Left cardiac atrium (tissue), 4 donors: ENCODE results near the gene OOSP3. TPM values are rescaled to one million over a fixed set of nuclear protein-coding genes. Genes with fewer than 3 reads are reported as not detected.

Experiments
- ATAC-seq, 2 donors: fragments of 200-7000 bp; cut with Tn5 transposase; one replicate each; pipeline ENCODE4 v1.9.1; 2020; ENCODE audit warnings: mild to moderate bottlenecking in 2 of 2, moderate library complexity in 2 of 2
- DNase-seq: peaks from one replicate; pipeline ENCODE4 v3.0.0-alpha.2; 2020
- intact Hi-C, 2 donors: fragments of 100-400 bp; cut with DNase I; formaldehyde crosslinking; loops; one replicate each; pipeline versions ENCODE4 v1.14.1 to v1.15.1; 2022 to 2023
- total RNA-seq, 2 donors: library from RNA; stranded (reverse); fragmentation: NEBNext Ultra II Directional; extraction: Animal tissue kit (Norgen Biotek cat#: 25700); gene quantifications; one replicate each; pipeline ENCODE4 v1.2.1, GENCODE V29; 2021
- donor health status: DM: no; HTN: yes; CAD: no.
- donor health status: DM: no; HTN: yes; CAD: no; lungs with severe emphysema.
- donor health status: DM: yes; HTN: yes; CAD: no.
- donor health status: Dilated cardiomyopathy.

Gene OOSP3
- total RNA-seq, 2 donors from 2014 or later = not detected

DNA sequence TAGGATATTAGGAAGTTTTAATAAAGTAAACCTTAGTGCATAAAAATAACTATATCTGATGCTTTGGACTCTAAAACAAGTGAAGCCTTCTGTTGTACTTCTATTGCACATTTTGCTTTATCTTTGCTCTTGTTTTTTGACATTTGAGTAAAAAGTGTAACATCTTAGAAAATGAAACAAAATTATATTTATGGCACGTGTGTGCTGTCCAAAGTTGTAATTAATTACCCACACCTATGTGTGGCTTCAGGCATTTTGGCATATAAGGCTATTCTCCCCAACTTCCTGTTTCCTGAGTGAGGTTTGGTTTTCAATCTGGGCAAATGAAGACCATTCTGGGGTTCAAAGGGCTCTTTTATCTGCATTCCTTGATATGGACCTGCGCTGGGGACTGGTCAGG is 59.5 kb downstream of the OOSP3 start, which contains the start of gene OOSP1:
Gene OOSP1, plus strand, starts transcription at position 301 of the 400 bp plus-strand sequence. Its CDS starts 23 bp downstream, at position 324.
- intact Hi-C loops = no loop called here
- ATAC-seq = no peak
- no peak for DNase-seq

DNA sequence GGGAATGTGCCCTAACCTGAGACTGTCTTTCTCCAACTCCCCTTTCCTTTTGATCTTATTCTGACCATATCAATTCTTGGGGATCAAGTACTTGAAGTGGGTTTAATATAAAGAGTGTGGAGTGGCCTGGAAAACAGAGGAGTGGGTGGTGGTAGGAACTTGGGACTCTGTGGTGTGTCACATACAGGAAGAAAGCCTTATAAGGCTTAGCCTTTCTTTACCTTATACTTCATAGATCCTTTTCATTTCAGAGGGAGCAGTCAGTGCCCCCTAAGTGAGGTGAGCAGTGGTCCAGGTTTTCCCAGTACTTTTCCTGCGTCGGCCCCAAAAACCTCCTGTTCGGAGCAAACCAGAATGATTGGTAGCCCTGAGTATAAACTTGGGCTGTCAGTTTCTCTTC is 60.1 kb downstream of the OOSP3 start:
- ATAC-seq = no peak
- intact Hi-C loops = no loop called here
- DNase-seq = no peak

DNA sequence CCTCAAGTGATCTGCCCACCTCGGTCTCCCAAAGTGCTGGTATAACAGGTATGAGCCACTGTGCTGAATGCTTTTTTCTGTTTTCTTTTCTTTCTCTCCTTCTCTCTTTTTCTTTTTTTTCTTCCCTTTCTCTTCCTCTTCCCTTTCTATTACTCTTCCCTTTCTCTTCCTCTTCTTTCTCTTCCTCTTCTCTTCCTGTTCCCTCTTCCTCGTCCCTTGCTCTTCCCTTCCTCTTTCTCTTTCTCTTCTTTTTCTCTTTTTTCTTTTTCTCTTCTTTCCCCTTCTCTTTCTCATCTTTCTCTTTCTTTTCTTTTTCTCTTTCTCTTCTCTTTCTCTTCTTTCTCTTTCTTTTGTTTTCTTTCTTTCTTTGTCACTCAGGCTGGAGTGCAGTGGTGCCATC is 60.9 kb downstream of the OOSP3 start:
- ATAC-seq = no peak
- intact Hi-C loops = no loop called here
- no peak for DNase-seq

DNA sequence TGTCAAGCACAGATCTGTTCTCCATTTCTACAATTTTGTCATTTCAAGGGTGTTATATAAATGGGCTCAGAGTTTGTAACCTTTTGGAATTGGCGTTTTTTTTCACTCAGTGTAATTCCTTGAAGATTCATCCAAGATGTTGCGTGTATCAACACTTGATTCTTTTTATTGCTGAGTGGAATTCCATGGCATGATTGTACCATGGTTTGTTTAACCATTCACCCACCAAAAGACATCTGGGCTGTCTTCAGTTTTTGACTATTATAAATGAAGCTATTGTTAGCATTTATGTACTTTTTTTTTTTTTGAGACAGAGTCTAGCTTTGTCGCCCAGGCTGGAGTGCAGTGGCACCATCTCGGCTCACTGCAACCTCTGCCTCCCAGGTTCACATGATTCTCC is 62.5 kb downstream of the OOSP3 start:
- ATAC-seq (no peak), DNase-seq (no peak)
- intact Hi-C loops = no loop called here

DNA sequence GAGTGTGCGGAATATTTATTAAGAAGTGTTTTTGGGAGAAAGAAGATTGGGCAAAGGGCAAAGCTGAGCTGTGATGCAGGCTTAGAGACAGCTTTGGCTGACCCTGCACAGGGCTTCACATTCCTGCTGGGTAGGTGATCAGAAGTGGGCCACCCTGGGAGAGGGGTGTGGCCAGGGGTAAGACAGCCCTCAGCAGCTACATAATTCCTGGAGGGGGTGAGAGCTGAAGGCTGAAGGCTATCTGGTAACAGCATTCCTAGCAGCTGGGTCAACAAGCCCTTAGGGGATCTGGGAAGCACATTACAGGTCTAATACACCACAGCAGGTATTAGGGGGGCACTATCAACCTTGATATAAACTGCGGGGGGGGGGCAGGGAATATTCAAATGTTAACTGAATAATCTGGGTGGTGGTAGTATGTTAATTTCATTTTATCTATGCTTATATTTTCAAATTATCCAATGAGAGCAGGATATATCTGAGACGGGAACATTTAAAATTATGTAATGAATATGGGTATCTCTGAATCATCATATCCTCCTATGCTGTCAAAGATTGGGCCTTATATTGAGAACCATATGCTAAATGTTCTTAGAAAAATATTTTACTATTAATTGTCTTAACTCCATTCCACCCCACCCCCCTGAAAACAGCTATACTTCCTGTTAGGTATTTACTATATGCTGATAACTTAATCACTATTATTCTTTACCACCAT is 65.6 kb downstream of the OOSP3 start:
- intact Hi-C loops = no loop called here
- ATAC-seq (no peak), DNase-seq (no peak)

DNA sequence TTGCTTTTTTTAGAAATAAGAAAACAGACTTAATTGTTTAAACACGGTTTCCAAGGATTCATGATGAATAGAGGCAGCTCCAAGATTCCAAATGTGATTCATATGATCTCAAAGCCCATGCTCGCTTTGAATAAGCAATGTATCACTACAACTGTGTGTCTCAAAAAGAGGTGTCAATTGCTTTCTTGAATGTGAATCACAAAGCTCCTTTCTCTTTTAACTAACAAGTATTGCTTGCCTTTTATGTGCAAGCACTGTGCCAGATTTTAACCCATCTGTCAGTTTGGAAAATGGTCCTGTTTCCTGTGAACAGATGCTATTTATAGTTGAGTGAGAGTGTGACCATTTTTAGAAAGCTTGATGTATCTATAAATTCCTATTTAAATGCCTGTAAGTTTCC is 66.1 kb downstream of the OOSP3 start:
- intact Hi-C loops = no loop called here
- ATAC-seq (no peak), DNase-seq (no peak)

Other genes starting within 250 kb of the OOSP3 start
- gene PATL1, start 209.7 kb upstream of the OOSP3 start, total RNA-seq = 10 to 100 TPM; 21.6 to 28.2 TPM
- not detected for gene OR10V1, start 164.9 kb upstream of the OOSP3 start, total RNA-seq
- gene STX3, start 123.4 kb upstream of the OOSP3 start, total RNA-seq = 10 to 100 TPM; 10.6 to 14.1 TPM
- gene MRPL16, start 68.0 kb upstream of the OOSP3 start, total RNA-seq = 10 to 100 TPM; 61.2 to 70.4 TPM
- not detected for gene CBLIF, start 33.3 kb upstream of the OOSP3 start, total RNA-seq
- not detected for gene TCN1, start 12.3 kb upstream of the OOSP3 start, total RNA-seq
- not detected for gene OOSP1, start 59.6 kb downstream of the OOSP3 start, total RNA-seq
- not detected for gene OOSP4A, start 85.3 kb downstream of the OOSP3 start, total RNA-seq
- gene OOSP4B, start 138.4 kb downstream of the OOSP3 start, total RNA-seq = not detected
- gene OOSP2, start 161.6 kb downstream of the OOSP3 start, total RNA-seq = not detected
- not detected for gene MS4A3, start 177.9 kb downstream of the OOSP3 start, total RNA-seq
- gene MS4A2, start 209.9 kb downstream of the OOSP3 start, total RNA-seq = 1 to 10 TPM in 1 of 2 donors, under 1 TPM in 1; 0.26 to 1.7 TPM